Fibroblast of the aortic adventitia (primary cell): Measurements from ENCODE around the gene UBE2O. TPM values are rescaled to one million over a fixed set of nuclear protein-coding genes. Genes with fewer than 3 reads are reported as not detected.
A peak's percentile ranks its signal among the peaks of the same experiment; 100 is the strongest.
"Not testable (repeated sequence)": the region's sequence is repeated elsewhere in the genome, so short reads cannot be mapped to it uniquely, and the experiment has no call there.

Experiments used
- DNase-seq: peaks from one replicate; pipeline ENCODE4 v3.0.0-alpha.2; 2010; ENCODE audit warnings: low read depth
- H3K4me3 ChIP-seq: 2 replicates; pipeline ENCODE4 v1.5.1; 2011; ENCODE audit warnings: low read depth, mild to moderate bottlenecking, control low read depth, low read length, moderate library complexity
- CTCF ChIP-seq: IDR thresholded peaks from 2 replicates; pipeline ENCODE4 v1.5.1; 2011; ENCODE audit warnings: mild to moderate bottlenecking, low read length, control low read depth, inconsistent platforms; ENCODE audit not compliant: insufficient read depth
- total RNA-seq: library from RNA; depleted of rRNA; stranded (reverse); fragments of >200 nt; gene quantifications from 2 replicates; pipeline ENCODE4 v1.2.3, GENCODE V29; 2012; ENCODE audit warnings: low replicate concordance

UBE2O gene
- total RNA-seq, 1 donor = 16.3 TPM

DNA sequence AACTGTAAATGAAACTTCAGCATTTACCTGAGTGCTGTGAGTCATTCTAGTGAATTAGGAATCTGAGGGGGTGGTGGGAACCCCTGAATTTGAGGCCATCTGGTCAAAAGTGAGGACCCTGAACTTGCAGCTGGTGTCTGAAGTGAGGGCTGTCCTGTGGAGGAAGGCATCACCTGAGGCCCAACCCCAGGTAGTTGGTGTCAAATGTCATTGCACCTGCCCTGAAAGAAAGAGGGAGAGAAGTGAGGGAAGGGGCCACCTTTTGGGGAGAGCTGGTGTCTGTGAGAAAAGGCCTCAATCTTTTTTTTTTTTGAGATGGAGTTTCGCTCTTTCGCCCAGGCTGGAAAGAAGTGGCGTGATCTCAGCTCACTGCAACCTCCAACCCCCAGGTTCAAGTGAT is 86.7 kb downstream of the UBE2O start:
- H3K4me3 ChIP-seq = no peak overlapping the region
- DNase-seq = no peak
- no peak for TF ChIP-seq CTCF

DNA sequence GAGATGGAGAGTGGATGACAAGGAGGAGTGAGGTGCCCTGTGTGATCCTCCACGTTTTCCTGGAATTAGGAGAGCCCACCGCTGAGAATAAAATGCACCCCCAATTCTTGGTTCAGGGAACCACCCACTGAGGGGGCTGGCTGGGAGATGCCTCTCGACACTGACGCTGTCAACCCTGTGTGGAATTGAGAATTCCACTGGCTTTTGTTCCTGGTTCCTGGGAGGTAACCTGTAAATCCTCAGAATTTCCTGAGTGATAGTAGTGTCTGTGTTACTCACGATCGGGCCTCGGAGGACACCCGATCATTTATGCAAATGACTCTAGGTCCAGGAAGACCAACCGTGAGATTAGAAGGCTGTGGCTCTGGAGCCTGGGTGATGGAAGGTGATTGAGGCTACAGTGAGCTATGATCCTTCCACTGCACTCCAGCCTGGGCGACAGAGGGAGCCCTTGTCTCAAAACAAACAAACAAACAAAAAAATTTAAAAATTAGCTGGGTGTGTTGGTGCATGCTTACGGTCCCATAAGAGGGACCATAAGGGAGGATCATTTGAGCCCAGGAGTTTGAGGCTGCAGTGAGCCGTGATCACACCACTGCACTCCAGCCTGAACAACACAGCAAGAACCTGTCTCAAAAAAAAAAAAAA is 87.6 kb downstream of the UBE2O start:
- TF ChIP-seq CTCF = peak; percentile 23
- H3K4me3 ChIP-seq = no peak overlapping the region
- DNase-seq = no peak

DNA sequence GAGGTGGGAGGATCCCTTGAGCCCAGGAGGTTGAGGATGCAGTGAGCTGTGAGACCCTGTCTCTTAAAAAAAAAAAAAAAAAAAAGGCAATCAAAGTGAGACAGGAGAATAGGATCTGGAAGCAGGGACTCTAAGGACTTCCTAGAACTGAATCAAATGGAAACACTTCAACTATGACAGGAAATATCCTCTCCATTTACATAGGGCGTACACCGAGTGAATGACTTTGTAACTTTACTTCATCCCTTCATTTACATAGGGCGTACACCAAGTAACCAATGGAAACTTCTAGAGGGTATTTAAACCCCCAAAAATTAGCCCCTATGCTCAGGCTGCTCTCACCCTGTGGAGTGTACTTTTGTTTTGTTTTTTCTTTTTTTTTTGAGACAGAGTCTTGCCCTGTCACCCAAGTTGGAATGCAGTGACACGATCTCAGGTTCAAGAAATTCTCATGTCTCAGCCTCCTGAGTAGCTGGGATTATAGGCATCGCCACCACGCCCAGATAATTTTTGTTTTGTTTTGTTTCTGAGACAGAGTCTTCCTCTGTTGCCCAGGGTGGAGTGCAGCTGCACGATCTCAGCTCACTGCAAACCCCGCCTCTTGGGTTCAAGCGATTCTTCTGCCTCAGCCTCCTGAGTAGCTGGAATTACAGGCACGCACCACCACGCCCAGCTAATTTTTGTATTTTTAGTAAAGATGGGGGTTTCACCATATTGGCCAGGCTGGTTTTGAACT is 89.7 kb downstream of the UBE2O start:
- no peak overlapping the region for H3K4me3 ChIP-seq
- DNase-seq = no peak
- no peak for TF ChIP-seq CTCF

GRCh38 chr17:76360461-76360860 is 92.5 kb downstream of the UBE2O start:
- H3K4me3 ChIP-seq = no peak overlapping the region
- no peak for DNase-seq
- no peak for TF ChIP-seq CTCF

- not testable (repeated sequence) for DNase-seq, H3K4me3 ChIP-seq
Observed at GRCh38 chr17:76359776-76360175, 93.2 kb downstream of the UBE2O start.

- DNase-seq = no peak
- no peak for TF ChIP-seq CTCF
- no peak overlapping the region for H3K4me3 ChIP-seq
Observed at GRCh38 chr17:76359375-76359774, 93.6 kb downstream of the UBE2O start.

DNA sequence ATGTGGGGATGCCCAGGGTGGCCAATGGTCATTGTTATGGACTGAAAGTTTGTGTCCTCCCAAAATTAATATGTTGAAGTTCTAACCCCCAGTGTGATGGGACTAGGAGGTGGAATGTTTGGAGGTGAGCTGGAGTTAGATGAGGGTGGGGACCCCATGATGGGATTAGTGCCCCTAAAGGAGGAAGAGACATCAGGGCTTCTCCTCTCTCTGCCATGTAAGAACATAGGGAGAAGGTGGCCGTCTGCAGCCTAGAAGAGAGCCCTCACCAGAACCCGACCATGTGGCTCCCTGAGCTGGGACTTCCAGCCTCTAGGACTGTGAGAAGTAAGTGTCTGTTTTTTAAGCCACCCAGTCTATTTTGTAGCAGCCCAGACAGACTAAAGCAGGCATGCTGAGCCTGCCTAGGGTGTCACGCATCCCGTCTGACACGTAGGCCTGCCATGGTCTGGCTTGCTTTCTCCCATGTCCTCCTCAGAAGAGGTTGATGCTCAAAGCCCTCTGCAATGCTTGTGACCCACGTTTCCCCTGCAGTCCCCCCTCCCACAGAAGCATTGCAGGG is 95.3 kb downstream of the UBE2O start:
- no peak for DNase-seq
- no peak for TF ChIP-seq CTCF
- no peak overlapping the region for H3K4me3 ChIP-seq
